Measurements from ENCODE around the gene LCN12.

Gene LCN12

DNA sequence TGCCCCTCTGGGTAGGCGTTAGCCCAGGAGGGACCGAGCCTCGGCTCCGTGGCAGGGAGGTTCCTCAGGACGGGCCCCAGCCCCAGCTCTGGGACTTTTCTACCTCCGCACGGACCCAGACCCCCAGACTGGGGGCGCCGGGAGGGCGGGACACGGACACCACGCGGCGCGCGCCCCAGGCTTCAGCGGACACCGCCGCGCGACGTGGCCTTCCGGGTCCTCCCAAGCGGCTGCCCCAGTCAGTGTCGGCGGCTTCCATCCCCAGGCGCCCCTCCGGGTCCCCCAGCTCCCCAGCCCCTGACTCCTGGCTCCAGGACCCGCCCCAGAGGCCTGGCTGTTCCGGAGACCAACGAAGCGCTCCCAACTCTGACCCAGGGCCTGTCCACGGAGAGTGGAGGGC, 33.8 kb downstream of the LCN12 start:
- Histone ChIP-seq H3K27ac (replicated peaks) (no peak overlapping the region), H3K4me3 (replicated peaks; ENCODE audit: insufficient read depth, low read length) (no peak overlapping the region), H3K27me3 (ENCODE audit: insufficient read depth, poor library complexity, severe bottlenecking) (peaks cover 25% of the 10 kb centered on the region)
- TF ChIP-seq GABPA (IDR thresholded peaks at IDR 0.05; ENCODE audit: low read depth) = no peak
- TF ChIP-seq, protein P1, sequence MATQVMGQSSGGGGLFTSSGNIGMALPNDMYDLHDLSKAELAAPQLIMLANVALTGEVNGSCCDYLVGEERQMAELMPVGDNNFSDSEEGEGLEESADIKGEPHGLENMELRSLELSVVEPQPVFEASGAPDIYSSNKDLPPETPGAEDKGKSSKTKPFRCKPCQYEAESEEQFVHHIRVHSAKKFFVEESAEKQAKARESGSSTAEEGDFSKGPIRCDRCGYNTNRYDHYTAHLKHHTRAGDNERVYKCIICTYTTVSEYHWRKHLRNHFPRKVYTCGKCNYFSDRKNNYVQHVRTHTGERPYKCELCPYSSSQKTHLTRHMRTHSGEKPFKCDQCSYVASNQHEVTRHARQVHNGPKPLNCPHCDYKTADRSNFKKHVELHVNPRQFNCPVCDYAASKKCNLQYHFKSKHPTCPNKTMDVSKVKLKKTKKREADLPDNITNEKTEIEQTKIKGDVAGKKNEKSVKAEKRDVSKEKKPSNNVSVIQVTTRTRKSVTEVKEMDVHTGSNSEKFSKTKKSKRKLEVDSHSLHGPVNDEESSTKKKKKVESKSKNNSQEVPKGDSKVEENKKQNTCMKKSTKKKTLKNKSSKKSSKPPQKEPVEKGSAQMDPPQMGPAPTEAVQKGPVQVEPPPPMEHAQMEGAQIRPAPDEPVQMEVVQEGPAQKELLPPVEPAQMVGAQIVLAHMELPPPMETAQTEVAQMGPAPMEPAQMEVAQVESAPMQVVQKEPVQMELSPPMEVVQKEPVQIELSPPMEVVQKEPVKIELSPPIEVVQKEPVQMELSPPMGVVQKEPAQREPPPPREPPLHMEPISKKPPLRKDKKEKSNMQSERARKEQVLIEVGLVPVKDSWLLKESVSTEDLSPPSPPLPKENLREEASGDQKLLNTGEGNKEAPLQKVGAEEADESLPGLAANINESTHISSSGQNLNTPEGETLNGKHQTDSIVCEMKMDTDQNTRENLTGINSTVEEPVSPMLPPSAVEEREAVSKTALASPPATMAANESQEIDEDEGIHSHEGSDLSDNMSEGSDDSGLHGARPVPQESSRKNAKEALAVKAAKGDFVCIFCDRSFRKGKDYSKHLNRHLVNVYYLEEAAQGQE (IDR thresholded peaks at IDR 0.05; ENCODE audit: insufficient replicate concordance, low read depth) = no peak
- TF ChIP-seq, protein P2, sequence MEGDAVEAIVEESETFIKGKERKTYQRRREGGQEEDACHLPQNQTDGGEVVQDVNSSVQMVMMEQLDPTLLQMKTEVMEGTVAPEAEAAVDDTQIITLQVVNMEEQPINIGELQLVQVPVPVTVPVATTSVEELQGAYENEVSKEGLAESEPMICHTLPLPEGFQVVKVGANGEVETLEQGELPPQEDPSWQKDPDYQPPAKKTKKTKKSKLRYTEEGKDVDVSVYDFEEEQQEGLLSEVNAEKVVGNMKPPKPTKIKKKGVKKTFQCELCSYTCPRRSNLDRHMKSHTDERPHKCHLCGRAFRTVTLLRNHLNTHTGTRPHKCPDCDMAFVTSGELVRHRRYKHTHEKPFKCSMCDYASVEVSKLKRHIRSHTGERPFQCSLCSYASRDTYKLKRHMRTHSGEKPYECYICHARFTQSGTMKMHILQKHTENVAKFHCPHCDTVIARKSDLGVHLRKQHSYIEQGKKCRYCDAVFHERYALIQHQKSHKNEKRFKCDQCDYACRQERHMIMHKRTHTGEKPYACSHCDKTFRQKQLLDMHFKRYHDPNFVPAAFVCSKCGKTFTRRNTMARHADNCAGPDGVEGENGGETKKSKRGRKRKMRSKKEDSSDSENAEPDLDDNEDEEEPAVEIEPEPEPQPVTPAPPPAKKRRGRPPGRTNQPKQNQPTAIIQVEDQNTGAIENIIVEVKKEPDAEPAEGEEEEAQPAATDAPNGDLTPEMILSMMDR (IDR thresholded peaks at IDR 0.05; ENCODE audit: insufficient read depth, low read length) = no peak
- TF ChIP-seq POLR2AphosphoS5 (IDR thresholded peaks at IDR 0.05; ENCODE audit: low read depth) = no peak
- no peak for TF ChIP-seq SPI1 (IDR thresholded peaks at IDR 0.05; ENCODE audit: borderline replicate concordance, low read depth)
- DNase-seq (ENCODE audit: low read depth in 1 of 2, low spot score in 1 of 2) = no peak

DNA sequence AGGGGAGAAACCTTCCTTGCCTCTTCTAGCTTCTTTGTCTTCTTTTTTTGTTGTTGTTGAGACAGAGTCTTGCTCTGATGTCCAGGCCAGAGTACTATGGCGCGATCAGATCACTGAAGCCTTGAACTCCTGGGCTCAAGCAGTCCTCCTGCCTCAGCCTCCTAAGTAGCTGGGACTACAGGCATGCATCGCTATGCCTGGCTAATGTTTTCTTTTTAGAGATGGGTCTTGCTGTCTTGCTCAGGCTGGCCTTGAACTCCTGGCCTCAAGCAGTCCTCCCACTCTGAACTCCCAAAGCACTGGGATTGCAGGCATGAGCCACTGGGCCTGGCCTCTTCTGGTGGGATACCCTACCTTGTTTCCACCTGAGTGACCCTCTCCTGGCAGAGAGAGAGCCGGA, 36.8 kb downstream of the LCN12 start:
- peaks cover 24% of the 10 kb centered on the region for H3K27me3 ChIP-seq (ENCODE audit: insufficient read depth, poor library complexity, severe bottlenecking)
- TF ChIP-seq, protein P2 (IDR thresholded peaks at IDR 0.05; ENCODE audit: insufficient read depth, low read length) = no peak
- TF ChIP-seq POLR2AphosphoS5 (IDR thresholded peaks at IDR 0.05; ENCODE audit: low read depth) = no peak
- TF ChIP-seq, protein P1 (IDR thresholded peaks at IDR 0.05; ENCODE audit: insufficient replicate concordance, low read depth) = no peak
- no peak for TF ChIP-seq GABPA (IDR thresholded peaks at IDR 0.05; ENCODE audit: low read depth)
- no peak overlapping the region for H3K4me3 ChIP-seq (replicated peaks; ENCODE audit: insufficient read depth, low read length)
- no peak overlapping the region for H3K27ac ChIP-seq (replicated peaks)
- DNase-seq (ENCODE audit: low read depth in 1 of 2, low spot score in 1 of 2) = no peak

DNA sequence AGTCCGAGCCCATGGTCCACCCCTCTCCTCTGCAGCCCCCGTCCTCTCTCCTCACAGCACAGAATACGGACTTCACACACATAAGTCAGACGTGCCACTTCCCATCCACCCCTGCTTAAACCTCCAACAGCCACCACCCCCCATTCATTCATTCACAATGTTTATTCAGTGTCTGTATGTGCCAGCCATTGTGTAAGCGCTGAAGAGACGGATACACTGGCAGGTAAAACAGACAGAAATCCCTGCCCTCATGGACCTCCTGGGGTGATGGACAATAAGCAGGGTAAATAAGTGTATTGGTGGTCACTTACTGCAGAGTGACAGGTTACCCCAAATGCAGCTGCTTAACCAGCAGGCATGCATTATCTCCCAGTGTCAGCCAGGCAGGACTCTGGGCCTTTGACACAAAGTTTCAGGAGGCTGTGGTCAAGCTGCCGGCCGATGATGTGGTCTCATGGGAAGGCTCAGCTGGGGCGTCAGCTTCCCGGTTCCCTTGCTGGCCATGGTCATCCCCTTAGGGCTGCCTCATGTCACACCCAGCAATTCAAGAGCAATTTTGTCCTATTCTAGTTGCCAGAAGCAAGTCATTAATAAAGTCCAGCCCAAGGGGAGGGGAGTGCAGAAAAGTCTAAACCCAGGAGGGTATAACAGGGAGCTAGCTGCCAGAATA, 38.3 kb downstream of the LCN12 start:
- H3K27ac ChIP-seq (replicated peaks) = no peak overlapping the region
- no peak overlapping the region for H3K4me3 ChIP-seq (replicated peaks; ENCODE audit: insufficient read depth, low read length)
- peaks cover 9% of the 10 kb centered on the region for H3K27me3 ChIP-seq (ENCODE audit: insufficient read depth, poor library complexity, severe bottlenecking)
- TF ChIP-seq SPI1 (IDR thresholded peaks at IDR 0.05; ENCODE audit: borderline replicate concordance, low read depth) = no peak
- no peak for TF ChIP-seq POLR2AphosphoS5 (IDR thresholded peaks at IDR 0.05; ENCODE audit: low read depth)
- TF ChIP-seq, protein P1 (IDR thresholded peaks at IDR 0.05; ENCODE audit: insufficient replicate concordance, low read depth) = no peak
- TF ChIP-seq GABPA (IDR thresholded peaks at IDR 0.05; ENCODE audit: low read depth) = no peak
- TF ChIP-seq, protein P2 (IDR thresholded peaks at IDR 0.05; ENCODE audit: insufficient read depth, low read length) = no peak
- DNase-seq (ENCODE audit: low read depth in 1 of 2, low spot score in 1 of 2) = no peak

Measured in HL-60 (cell line).